ENCODE results near the gene PEX10.

The PEX10 gene

DNA sequence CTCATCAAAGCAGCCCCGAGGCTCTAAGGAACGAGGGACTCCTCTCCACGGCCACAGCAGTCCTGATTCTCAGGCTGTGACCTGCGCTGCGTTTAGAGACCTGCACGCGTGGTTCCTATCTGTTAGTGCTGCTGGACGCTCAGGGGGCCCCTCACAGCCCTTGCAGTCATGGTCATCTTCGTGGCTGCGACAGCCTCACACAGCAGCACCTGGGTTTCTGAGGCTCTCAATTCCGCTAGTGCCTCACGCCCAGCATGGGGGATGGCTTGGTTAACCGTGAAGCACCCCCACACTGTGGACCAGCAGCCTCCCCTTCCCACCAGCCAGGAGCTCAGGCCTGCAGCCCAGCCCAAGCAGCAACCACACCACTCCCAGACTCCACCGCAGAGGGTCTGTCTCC is 28.8 kb downstream of the PEX10 start:
- in situ Hi-C loops (cut with HindIII; ENCODE audit: low sequenced_read_pairs): no loop called here
- no peak for DNase-seq (ENCODE audit: low read depth, low spot score)
- no peak for TF ChIP-seq CTCF (IDR thresholded peaks at IDR 0.05; ENCODE audit: low read depth, low read length)
- H3K4me3 ChIP-seq (ENCODE audit: low read depth, low read length): no peak overlapping the region

GRCh38 chr1:2382621-2383361 is 29.6 kb downstream of the PEX10 start:
- in situ Hi-C loops (cut with HindIII; ENCODE audit: low sequenced_read_pairs): no loop called here
- peak; percentile 26 for DNase-seq (ENCODE audit: low read depth, low spot score)
- no peak overlapping the region for H3K4me3 ChIP-seq (ENCODE audit: low read depth, low read length)

GRCh38 chr1:2381741-2382620 is 30.4 kb downstream of the PEX10 start:
- peak; percentile 67 for DNase-seq (ENCODE audit: low read depth, low spot score)
- no peak overlapping the region for H3K4me3 ChIP-seq (ENCODE audit: low read depth, low read length)
- peak; percentile 96 for TF ChIP-seq CTCF (IDR thresholded peaks at IDR 0.05; ENCODE audit: low read depth, low read length)
- in situ Hi-C loops (cut with HindIII; ENCODE audit: low sequenced_read_pairs): no loop called here

More at GRCh38 chr1:2382621-2383361, 29.6 kb downstream of the PEX10 start:
- peak; percentile 74 for TF ChIP-seq CTCF (IDR thresholded peaks at IDR 0.05; ENCODE audit: low read depth, low read length)

GRCh38 chr1:2380816-2381591 is 31.4 kb downstream of the PEX10 start:
- H3K4me3 ChIP-seq (ENCODE audit: low read depth, low read length): no peak overlapping the region

GRCh38 chr1:2379733-2380404 is 32.5 kb downstream of the PEX10 start:
- in situ Hi-C loops (cut with HindIII; ENCODE audit: low sequenced_read_pairs): loop anchor here (10.0 kb wide), 1 partner anchor 185 kb away; the partner anchor contains the start of gene FAAP20
- no peak for DNase-seq (ENCODE audit: low read depth, low spot score)
- no peak overlapping the region for H3K4me3 ChIP-seq (ENCODE audit: low read depth, low read length)
- TF ChIP-seq CTCF (IDR thresholded peaks at IDR 0.05; ENCODE audit: low read depth, low read length): no peak

More at GRCh38 chr1:2380816-2381591, 31.4 kb downstream of the PEX10 start:
- no peak for DNase-seq (ENCODE audit: low read depth, low spot score)
- TF ChIP-seq CTCF (IDR thresholded peaks at IDR 0.05; ENCODE audit: low read depth, low read length): no peak
- in situ Hi-C loops (cut with HindIII; ENCODE audit: low sequenced_read_pairs): no loop called here
